ENCODE results near the gene LCE7A. TPM values are rescaled to one million over a fixed set of nuclear protein-coding genes. Genes with fewer than 3 reads are reported as not detected.

The LCE7A gene
- total RNA-seq, 1 experiment from 2014 or later = not detected

- POLR2A ChIA-PET = no interaction called here
- no peaks in the 10 kb centered on the region for H3K4me1 Mint-ChIP-seq
- H3K36me3 Mint-ChIP-seq = no peaks in the 10 kb centered on the region
- no peak for TF ChIP-seq SP1 (CRISPR knock-in tag; conservative IDR thresholded peaks at IDR 0.05)
- TF ChIP-seq SMAD4 (CRISPR knock-in tag; IDR thresholded peaks at IDR 0.05) = no peak
- TF ChIP-seq IRF2 (CRISPR knock-in tag; IDR thresholded peaks at IDR 0.05; ENCODE audit: borderline replicate concordance, low read depth) = no peak
- TF ChIP-seq NR3C1 (CRISPR knock-in tag; conservative IDR thresholded peaks at IDR 0.05; ENCODE audit: low read depth) = no peak
- TF ChIP-seq ARID4B (CRISPR knock-in tag; IDR thresholded peaks at IDR 0.05; ENCODE audit: borderline replicate concordance) = no peak
- TF ChIP-seq, protein P1, sequence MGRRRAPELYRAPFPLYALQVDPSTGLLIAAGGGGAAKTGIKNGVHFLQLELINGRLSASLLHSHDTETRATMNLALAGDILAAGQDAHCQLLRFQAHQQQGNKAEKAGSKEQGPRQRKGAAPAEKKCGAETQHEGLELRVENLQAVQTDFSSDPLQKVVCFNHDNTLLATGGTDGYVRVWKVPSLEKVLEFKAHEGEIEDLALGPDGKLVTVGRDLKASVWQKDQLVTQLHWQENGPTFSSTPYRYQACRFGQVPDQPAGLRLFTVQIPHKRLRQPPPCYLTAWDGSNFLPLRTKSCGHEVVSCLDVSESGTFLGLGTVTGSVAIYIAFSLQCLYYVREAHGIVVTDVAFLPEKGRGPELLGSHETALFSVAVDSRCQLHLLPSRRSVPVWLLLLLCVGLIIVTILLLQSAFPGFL (CRISPR knock-in tag; IDR thresholded peaks at IDR 0.05; ENCODE audit: borderline replicate concordance) = no peak
- no peak for TF ChIP-seq ZNF416 (CRISPR knock-in tag; IDR thresholded peaks at IDR 0.05)
- TF ChIP-seq RORB (CRISPR knock-in tag; IDR thresholded peaks at IDR 0.05) = no peak
- no peak overlapping the region for H3K27ac Mint-ChIP-seq
- H3K27me3 Mint-ChIP-seq (ENCODE audit: low read depth) = no peaks in the 10 kb centered on the region
- DNase-seq (ENCODE audit: low spot score) (no peak), ATAC-seq (no peak)
- CTCF ChIA-PET = interaction anchor here (1.7 to 2.4 kb wide), 3 partner anchors 10 to 304 kb away, joined by 4 to 8 read pairs (median 8); partner anchors contain the start of gene SMCP
- peaks cover 32% of the 10 kb centered on the region for H3K9me3 Mint-ChIP-seq
- H3K4me3 Mint-ChIP-seq = no peak overlapping the region
These were observed 28.3 kb downstream of the LCE7A start for GRCh38 chr1:152888126-152888525.

- no peak overlapping the region for H3K27ac Mint-ChIP-seq
- no peak overlapping the region for H3K4me3 Mint-ChIP-seq
- ATAC-seq (no peak), DNase-seq (ENCODE audit: low spot score) (no peak)
- peaks cover 10% of the 10 kb centered on the region; the same call in 1 of the 2 replicates for H3K9me3 Mint-ChIP-seq
- POLR2A ChIA-PET = no interaction called here
- CTCF ChIA-PET = interaction anchor here (0.6 to 1.4 kb wide), 5 partner anchors 11 to 1673 kb away, joined by 3 to 5 read pairs (median 3); partner anchors contain the start of gene SMCP
- H3K27me3 Mint-ChIP-seq (ENCODE audit: low read depth) = peaks cover 3% of the 10 kb centered on the region; the same call in 1 of the 2 replicates
- no peaks in the 10 kb centered on the region for H3K36me3 Mint-ChIP-seq
- peaks cover 6% of the 10 kb centered on the region; the same call in 1 of the 2 replicates for H3K4me1 Mint-ChIP-seq
- TF ChIP-seq E2F1 (CRISPR knock-in tag; IDR thresholded peaks at IDR 0.05) = no peak
- TF ChIP-seq CREB1 (CRISPR knock-in tag; IDR thresholded peaks at IDR 0.05) = no peak
- TF ChIP-seq, protein P2, sequence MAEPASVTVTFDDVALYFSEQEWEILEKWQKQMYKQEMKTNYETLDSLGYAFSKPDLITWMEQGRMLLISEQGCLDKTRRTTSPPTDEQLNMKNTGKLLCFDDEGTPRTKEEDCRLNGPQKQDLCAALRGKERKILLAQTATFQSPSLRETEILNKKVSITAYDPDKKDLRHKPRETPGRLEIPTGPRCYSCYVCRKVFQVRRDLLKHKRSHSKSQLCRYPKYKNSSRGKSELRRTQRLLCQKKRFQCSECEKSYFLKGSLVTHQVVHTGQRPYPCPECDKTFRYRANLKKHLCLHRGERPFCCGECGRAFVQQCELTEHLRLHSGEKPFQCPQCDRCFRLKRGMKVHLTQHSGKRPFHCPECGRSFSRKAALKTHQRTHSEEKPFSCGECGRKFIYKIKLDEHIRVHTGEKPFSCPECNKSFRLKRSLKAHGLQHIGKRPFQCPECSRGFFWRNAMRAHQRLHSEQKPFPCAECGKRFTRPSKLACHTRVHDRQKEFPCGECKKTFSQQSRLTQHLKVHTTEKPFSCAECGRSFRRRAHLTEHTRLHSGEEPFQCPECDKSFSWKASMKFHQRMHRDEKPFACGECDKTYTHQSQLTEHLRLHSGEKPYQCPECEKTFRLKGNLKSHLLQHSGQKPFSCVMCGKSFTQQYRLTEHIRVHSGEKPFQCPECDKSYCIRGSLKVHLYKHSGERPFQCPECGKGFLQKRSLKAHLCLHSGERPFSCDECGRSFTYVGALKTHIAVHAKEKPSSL (CRISPR knock-in tag; conservative IDR thresholded peaks at IDR 0.05) = no peak
- TF ChIP-seq ZNF281 (CRISPR knock-in tag; IDR thresholded peaks at IDR 0.05) = no peak
- no peak for TF ChIP-seq CBFB (CRISPR knock-in tag; IDR thresholded peaks at IDR 0.05; ENCODE audit: low read depth)
- no peak for TF ChIP-seq MXD4 (CRISPR knock-in tag; IDR thresholded peaks at IDR 0.05; ENCODE audit: borderline replicate concordance)
- no peak for TF ChIP-seq SMAD4 (CRISPR knock-in tag; IDR thresholded peaks at IDR 0.05)
- TF ChIP-seq ZNF232 (CRISPR knock-in tag; IDR thresholded peaks at IDR 0.05) = no peak
- TF ChIP-seq, protein P3, sequence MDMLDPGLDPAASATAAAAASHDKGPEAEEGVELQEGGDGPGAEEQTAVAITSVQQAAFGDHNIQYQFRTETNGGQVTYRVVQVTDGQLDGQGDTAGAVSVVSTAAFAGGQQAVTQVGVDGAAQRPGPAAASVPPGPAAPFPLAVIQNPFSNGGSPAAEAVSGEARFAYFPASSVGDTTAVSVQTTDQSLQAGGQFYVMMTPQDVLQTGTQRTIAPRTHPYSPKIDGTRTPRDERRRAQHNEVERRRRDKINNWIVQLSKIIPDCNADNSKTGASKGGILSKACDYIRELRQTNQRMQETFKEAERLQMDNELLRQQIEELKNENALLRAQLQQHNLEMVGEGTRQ (CRISPR knock-in tag; IDR thresholded peaks at IDR 0.05) = no peak
- TF ChIP-seq, protein P4, sequence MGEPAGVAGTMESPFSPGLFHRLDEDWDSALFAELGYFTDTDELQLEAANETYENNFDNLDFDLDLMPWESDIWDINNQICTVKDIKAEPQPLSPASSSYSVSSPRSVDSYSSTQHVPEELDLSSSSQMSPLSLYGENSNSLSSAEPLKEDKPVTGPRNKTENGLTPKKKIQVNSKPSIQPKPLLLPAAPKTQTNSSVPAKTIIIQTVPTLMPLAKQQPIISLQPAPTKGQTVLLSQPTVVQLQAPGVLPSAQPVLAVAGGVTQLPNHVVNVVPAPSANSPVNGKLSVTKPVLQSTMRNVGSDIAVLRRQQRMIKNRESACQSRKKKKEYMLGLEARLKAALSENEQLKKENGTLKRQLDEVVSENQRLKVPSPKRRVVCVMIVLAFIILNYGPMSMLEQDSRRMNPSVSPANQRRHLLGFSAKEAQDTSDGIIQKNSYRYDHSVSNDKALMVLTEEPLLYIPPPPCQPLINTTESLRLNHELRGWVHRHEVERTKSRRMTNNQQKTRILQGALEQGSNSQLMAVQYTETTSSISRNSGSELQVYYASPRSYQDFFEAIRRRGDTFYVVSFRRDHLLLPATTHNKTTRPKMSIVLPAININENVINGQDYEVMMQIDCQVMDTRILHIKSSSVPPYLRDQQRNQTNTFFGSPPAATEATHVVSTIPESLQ (CRISPR knock-in tag; IDR thresholded peaks at IDR 0.05) = no peak
- TF ChIP-seq, protein P5, sequence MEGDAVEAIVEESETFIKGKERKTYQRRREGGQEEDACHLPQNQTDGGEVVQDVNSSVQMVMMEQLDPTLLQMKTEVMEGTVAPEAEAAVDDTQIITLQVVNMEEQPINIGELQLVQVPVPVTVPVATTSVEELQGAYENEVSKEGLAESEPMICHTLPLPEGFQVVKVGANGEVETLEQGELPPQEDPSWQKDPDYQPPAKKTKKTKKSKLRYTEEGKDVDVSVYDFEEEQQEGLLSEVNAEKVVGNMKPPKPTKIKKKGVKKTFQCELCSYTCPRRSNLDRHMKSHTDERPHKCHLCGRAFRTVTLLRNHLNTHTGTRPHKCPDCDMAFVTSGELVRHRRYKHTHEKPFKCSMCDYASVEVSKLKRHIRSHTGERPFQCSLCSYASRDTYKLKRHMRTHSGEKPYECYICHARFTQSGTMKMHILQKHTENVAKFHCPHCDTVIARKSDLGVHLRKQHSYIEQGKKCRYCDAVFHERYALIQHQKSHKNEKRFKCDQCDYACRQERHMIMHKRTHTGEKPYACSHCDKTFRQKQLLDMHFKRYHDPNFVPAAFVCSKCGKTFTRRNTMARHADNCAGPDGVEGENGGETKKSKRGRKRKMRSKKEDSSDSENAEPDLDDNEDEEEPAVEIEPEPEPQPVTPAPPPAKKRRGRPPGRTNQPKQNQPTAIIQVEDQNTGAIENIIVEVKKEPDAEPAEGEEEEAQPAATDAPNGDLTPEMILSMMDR (IDR thresholded peaks at IDR 0.05) = no peak
These were observed 39.2 kb downstream of the LCE7A start for GRCh38 chr1:152899027-152899426.

Data from WTC11 (cell line).